B cell (primary cell): ENCODE measurements around the gene CYP2A6.
"Not testable (repeated sequence)": the region's sequence is repeated elsewhere in the genome, so short reads cannot be mapped to it uniquely, and the experiment has no call there.

Experiments
- EZH2 ChIP-seq: IDR thresholded peaks from 2 replicates; pipeline ENCODE4 v1.6.1; 2012; ENCODE audit warnings: borderline replicate concordance, low read depth, mild to moderate bottlenecking, moderate library complexity, low read length; ENCODE audit not compliant: insufficient read depth, poor library complexity, severe bottlenecking
- TF ChIP-seq, protein P1 (sequence below): fragments of 200-600 bp; IDR thresholded peaks from one replicate; pipeline ENCODE4 v1.8.0; 2022; ENCODE audit warnings: antibody characterized with exemption, mild to moderate bottlenecking

GRCh38 chr19:40833728-40834533 is 16.3 kb downstream of the CYP2A6 start:
- TF ChIP-seq, protein P1, sequence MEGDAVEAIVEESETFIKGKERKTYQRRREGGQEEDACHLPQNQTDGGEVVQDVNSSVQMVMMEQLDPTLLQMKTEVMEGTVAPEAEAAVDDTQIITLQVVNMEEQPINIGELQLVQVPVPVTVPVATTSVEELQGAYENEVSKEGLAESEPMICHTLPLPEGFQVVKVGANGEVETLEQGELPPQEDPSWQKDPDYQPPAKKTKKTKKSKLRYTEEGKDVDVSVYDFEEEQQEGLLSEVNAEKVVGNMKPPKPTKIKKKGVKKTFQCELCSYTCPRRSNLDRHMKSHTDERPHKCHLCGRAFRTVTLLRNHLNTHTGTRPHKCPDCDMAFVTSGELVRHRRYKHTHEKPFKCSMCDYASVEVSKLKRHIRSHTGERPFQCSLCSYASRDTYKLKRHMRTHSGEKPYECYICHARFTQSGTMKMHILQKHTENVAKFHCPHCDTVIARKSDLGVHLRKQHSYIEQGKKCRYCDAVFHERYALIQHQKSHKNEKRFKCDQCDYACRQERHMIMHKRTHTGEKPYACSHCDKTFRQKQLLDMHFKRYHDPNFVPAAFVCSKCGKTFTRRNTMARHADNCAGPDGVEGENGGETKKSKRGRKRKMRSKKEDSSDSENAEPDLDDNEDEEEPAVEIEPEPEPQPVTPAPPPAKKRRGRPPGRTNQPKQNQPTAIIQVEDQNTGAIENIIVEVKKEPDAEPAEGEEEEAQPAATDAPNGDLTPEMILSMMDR = not testable (repeated sequence)
- not testable (repeated sequence) for TF ChIP-seq EZH2
